Activated CD8-positive, alpha-beta memory T cell treated with anti-CD3 and anti-CD28 coated beads for 24 hours (primary cell): Measurements from ENCODE around the gene GALNT10.

Experiments used
- DNase-seq: peaks from one replicate; pipeline ENCODE4 v3.0.0-alpha.2; 2020

The GALNT10 gene

DNA sequence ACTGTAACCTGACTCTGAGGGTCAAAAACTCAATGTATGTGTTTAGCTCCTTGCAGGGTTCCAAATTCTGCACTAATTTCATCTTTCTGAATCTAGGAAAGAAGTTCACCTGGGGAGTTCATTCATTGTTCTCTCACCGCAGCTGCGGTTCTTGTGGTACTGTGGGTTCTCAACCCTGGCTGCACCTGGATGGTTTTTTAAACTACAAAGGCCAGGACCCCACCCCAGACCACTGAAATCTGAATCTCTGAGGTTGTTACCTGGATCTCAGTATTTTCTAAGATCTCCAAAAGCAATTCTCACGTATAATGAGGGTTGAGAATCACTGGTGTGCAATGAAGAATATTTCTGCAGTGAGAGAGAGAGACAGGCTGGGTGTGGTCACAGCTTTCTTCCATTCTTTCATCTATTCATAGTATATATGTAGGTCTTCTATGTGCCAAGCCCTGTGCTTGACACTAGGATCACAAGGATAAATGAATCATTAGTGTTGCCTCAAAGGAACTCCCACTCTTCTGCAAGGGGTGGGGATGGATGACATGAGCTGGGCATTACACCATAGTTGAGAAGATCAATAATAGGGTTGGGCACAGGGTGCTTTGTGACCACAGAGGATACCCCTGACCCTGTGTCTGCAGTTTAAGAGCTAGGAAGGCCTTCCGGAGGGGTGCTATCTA is 109.8 kb downstream of the GALNT10 start:
- DNase-seq = no peak

DNA sequence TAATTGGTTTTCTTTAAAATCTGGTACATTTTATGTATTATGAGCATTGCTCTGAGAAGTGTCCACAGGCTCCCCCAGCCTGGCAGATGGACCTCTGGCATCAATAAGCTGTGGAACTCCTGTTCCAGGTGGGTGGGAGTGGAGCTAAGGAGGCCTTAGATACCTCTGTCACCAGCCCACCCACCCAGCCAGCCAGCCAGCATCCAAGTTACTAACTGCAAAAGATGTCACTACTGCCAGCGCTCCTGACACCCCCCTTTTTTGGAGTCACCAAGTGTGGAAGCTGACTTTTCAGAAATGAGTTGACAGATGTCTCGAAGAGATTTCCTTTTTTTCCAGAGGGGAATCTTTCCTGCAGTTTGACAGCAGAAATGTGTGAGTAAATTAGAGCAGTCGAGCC is 111.2 kb downstream of the GALNT10 start:
- DNase-seq = no peak

- DNase-seq = no peak
These were observed 111.6 kb downstream of the GALNT10 start for GRCh38 chr5:154302161-154302560.

- DNase-seq = no peak
These were observed 112.6 kb downstream of the GALNT10 start for GRCh38 chr5:154303133-154303532.

DNA sequence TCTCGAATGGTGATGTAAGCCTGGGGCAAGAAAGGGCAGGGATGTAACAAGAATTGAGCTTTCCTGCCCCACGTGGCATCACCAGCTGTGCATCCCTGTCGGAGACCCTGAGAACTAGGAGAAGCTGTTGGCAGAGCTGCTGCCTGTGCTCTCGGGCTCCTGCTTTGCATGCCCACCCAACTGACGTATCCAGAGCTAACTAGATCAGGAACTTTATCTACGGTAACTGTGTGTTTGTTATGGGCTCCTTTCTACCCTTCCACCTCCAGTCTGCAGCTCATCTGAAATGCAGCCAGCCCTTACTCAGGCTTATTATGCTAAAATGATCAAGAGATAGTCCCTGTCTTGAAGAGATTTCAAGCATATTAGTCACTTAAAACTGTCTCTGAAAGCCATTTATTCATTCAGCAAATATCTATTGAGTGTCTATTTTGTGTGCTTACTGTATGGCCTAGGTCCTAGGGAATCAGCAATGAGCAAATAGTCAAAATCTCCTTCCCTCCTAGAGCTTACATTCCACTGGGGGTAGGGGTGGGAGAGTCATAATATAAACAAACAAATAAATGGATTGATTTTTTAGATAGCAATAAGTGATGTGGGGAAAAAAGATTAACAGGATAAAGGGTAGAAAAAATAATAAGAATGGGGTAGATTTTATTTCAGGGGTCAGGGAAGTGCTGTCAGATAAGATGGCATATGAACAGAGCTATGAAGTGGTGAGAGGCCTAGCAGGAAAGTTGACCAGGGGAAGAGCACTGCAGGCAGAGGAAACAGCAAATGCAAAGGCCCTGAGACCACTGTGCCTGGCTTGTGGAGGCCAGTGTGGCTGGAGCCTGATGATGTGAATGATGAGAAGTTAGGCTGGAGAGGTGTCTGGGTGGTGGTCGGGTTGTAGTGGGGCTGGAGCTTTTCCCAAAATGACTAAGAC is 118.2 kb downstream of the GALNT10 start:
- DNase-seq = no peak

DNA sequence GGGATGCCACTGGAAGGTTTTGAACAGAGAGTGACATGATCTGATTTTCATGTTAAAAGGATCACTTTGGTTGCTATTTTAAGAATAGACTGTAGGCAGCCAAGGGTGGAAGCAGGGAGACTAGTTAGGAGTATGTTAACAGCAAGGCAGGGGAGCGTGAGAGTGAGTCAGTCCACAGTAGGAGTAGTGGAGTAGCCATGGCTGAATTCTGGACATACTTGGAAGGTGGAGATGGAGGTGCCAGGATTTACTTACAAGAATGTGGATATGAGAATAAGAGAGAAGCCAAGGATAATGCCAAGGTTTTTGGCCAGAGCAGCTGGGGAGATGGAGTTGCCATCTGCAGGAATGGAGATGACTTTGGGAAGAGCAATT is 118.8 kb downstream of the GALNT10 start:
- no peak for DNase-seq

- no peak for DNase-seq
These were observed 119.3 kb downstream of the GALNT10 start for GRCh38 chr5:154309805-154310204.

DNA sequence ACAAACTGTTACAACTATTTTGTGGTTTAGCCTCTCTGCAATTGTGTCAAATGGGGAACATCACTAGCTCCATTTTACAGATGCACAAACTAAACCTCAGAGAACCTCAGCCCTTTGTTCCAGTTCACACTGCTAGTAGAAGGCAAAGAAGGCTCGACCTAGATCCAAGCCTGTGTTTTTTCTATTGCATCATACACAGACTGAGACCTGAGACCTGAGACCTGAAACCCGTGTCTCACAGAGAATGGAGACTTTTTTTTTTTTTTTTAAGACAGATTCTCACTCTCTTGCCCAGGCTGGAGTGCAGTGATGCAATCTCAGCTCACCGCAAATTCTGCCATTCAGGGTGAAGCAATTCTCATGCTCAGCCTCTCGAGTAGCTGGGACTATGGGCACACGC is 120.8 kb downstream of the GALNT10 start:
- DNase-seq = no peak

- no peak for DNase-seq
These were observed 121.5 kb downstream of the GALNT10 start for GRCh38 chr5:154312000-154312399.

DNA sequence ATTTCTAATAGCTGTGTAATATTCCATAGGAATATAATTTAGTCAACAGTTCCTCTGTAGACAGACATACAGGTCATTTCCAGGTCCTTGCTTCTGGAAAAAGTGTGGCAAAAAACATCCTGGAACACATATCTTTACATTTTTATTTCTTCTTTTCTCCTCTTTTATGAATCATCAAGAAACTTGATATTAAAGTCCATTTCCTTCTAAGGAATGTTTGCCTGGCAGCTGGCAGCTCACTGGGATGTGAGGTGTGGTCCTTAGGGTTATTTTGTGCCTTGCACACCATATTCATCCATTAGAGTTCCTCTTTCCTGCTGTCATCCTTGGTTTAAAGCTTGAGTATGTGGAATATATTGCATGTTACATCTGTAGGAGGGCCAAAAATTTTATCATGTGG is 122.0 kb downstream of the GALNT10 start:
- no peak for DNase-seq

- DNase-seq = no peak
These were observed 123.0 kb downstream of the GALNT10 start for GRCh38 chr5:154313360-154314017.

- DNase-seq = no peak
These were observed 124.7 kb downstream of the GALNT10 start for GRCh38 chr5:154315196-154315595.

GRCh38 chr5:154315756-154316155 is 125.2 kb downstream of the GALNT10 start:
- DNase-seq = no peak

DNA sequence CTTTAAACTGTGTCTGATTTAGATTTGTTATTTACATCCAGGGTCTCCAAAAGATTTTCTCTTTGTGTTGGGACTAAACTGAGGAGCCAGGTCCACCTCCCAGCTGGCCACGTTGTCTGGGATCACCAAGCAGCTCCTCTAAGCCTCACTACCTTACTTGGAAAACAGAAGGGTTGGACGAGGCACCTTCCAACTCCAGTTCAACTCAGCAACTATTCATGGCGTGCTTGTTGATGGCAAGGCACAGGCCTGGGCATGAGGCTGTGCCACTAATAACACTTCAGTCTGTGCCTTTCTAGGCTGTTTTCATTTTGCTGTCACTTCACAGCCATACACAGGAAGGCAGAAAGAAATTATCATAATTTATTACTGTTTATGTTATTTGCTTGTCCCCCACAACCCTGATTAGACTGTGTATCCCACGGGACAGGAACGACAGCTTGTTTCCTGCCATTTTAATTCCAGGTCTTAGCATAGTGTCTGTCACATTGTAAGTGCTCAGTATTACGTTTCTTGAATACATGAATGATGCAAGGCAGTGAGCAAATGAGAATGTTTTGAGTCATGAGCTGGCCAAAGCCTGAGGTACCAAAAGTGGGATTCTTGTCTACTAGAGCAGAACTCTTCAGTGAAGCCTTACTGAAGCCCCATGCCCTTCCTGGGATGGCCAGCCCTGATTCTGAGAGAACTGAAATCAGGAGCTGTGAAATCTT is 125.8 kb downstream of the GALNT10 start:
- no peak for DNase-seq

- DNase-seq = no peak
These were observed 127.4 kb downstream of the GALNT10 start for GRCh38 chr5:154317916-154318315.

GRCh38 chr5:154318691-154319090 is 128.2 kb downstream of the GALNT10 start:
- no peak for DNase-seq

DNA sequence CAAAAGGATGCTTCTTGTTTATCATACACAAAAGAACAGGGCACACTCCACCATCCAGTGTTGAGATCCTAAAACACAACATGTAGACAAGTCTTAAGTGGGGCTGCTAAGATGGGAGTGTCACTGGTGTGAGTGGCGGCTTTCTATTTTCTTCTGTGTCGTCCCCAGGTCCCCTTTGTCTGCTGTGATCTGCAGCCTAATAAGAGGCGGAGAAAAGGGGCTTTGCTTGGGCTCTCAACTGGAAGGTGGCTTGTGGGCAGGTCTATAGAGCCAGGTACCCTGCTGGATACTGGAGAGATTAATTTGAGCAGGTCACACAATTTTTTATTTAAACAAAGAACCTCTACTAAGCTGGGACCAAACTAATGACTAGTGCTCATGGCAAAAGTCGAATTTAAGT is 129.2 kb downstream of the GALNT10 start:
- no peak for DNase-seq

- no peak for DNase-seq
These were observed 129.9 kb downstream of the GALNT10 start for GRCh38 chr5:154320224-154321089.

DNA sequence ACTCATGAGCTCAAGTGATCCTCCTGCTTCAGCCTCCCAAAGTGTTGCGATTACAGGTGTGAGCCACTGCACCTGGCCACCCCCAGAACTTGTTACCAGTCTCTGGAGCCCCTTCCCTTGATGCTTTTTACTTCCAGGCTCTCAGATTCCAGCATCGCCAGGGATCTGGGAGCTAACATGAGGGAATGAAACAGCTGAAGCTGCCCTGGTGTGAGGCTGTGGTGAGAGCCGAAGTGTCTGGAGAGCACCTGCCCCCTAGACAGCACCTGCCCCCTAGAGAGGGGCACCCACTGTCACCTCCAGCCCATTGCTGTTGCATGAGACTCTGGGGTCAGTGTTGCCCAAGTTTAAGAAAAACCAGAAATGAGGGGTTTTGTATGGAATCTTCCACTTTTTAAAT is 131.0 kb downstream of the GALNT10 start:
- no peak for DNase-seq

GRCh38 chr5:154324033-154324432 is 133.5 kb downstream of the GALNT10 start:
- no peak for DNase-seq

- no peak for DNase-seq
These were observed 135.0 kb downstream of the GALNT10 start for GRCh38 chr5:154325566-154325965.

- no peak for DNase-seq
These were observed 138.5 kb downstream of the GALNT10 start for GRCh38 chr5:154329062-154329461.
